Keratinocyte (primary cell): Measurements from ENCODE around the gene CA9. TPM values are rescaled to one million over a fixed set of nuclear protein-coding genes. Genes with fewer than 3 reads are reported as not detected.
A peak's percentile ranks its signal among the peaks of the same experiment; 100 is the strongest.

Experiments
- DNase-seq: peaks from one replicate; pipeline ENCODE4 v3.0.0-alpha.2; 2011; ENCODE audit warnings: low read depth, missing footprints, low spot score
- FAIRE-seq: peaks from 2 replicates; lab custom pipeline; 2011; peaks lifted over from hg19 to GRCh38; lab: Jason Lieb, UNC
- H2AFZ ChIP-seq: 2 replicates; pipeline ENCODE4 v1.6.0; 2012; ENCODE audit warnings: low read length, control low read depth, inconsistent platforms; ENCODE audit not compliant: control insufficient read depth
- H3K27ac ChIP-seq: 2 replicates; pipeline ENCODE4 v1.5.1; 2011; ENCODE audit warnings: low read length; ENCODE audit not compliant: control insufficient read depth, insufficient read depth
- H3K27me3 ChIP-seq: 3 replicates; pipeline ENCODE4 v1.6.0; 2011; ENCODE audit warnings: low read length; ENCODE audit not compliant: control insufficient read depth, insufficient read depth; ENCODE audit errors: extremely low read depth
- H3K36me3 ChIP-seq, 2 experiments: 2 replicates in 1 of 2; 3 replicates in 1 of 2; pipeline ENCODE4 v1.5.1; 2011; ENCODE audit warnings: low read length in 2 of 2, mild to moderate bottlenecking in 1 of 2; ENCODE audit not compliant: control insufficient read depth in 2 of 2, insufficient read depth in 2 of 2; ENCODE audit errors: extremely low read depth in 1 of 2
- H3K4me1 ChIP-seq: 3 replicates; pipeline ENCODE4 v1.5.1; 2011; ENCODE audit warnings: low read length; ENCODE audit not compliant: control insufficient read depth, insufficient read depth; ENCODE audit errors: extremely low read depth
- H3K4me2 ChIP-seq: 3 replicates; pipeline ENCODE4 v1.6.0; 2011; ENCODE audit warnings: low read depth, low read length; ENCODE audit not compliant: control insufficient read depth, insufficient read depth; ENCODE audit errors: extremely low read depth
- H3K4me3 ChIP-seq, 3 experiments: fragments of 200-600 bp in 1 of 3; sonication (generic) in 1 of 3; 2 replicates in 2 of 3; 3 replicates in 1 of 3; pipeline ENCODE4 v1.5.1; 2011 to 2016; ENCODE audit warnings: low read length in 3 of 3, mild to moderate bottlenecking in 3 of 3, control low read depth in 2 of 3, inconsistent platforms in 1 of 3, low read depth in 1 of 3, mixed read lengths in 1 of 3, mixed run types in 1 of 3, moderate library complexity in 1 of 3; ENCODE audit not compliant: control insufficient read depth in 2 of 3, insufficient read depth in 2 of 3; ENCODE audit errors: extremely low read depth in 1 of 3
- H3K79me2 ChIP-seq: 2 replicates; pipeline ENCODE4 v1.6.0; 2012; ENCODE audit warnings: low read length; ENCODE audit not compliant: control insufficient read depth, insufficient read depth
- H3K9ac ChIP-seq: 3 replicates; pipeline ENCODE4 v1.6.0; 2011; ENCODE audit warnings: low read length; ENCODE audit not compliant: control insufficient read depth, insufficient read depth; ENCODE audit errors: extremely low read depth
- H3K9me1 ChIP-seq: 3 replicates; pipeline ENCODE4 v1.6.0; 2011; ENCODE audit warnings: low read length; ENCODE audit not compliant: control insufficient read depth, insufficient read depth; ENCODE audit errors: extremely low read depth
- H3K9me3 ChIP-seq: 2 replicates; pipeline ENCODE4 v1.5.1; 2012; ENCODE audit warnings: low read depth, low read length; ENCODE audit not compliant: control insufficient read depth
- H4K20me1 ChIP-seq: 3 replicates; pipeline ENCODE4 v1.6.0; 2011; ENCODE audit warnings: low read length; ENCODE audit not compliant: control insufficient read depth, insufficient read depth; ENCODE audit errors: extremely low read depth
- CTCF ChIP-seq, 3 experiments: IDR thresholded peaks in 1 of 3; conservative IDR thresholded peaks in 1 of 3; optimal IDR thresholded peaks in 1 of 3; 2 replicates in 2 of 3; 3 replicates in 1 of 3; pipeline versions ENCODE3 to v1.5.1; 2011; ENCODE audit warnings: low read length in 3 of 3, mild to moderate bottlenecking in 3 of 3, moderate library complexity in 2 of 3, control low read depth in 1 of 3, inconsistent platforms in 1 of 3; ENCODE audit not compliant: insufficient read depth in 2 of 3; ENCODE audit errors: extremely low read depth in 1 of 3
- EZH2 ChIP-seq: IDR thresholded peaks from one replicate; pipeline ENCODE4 v1.6.1; 2012; ENCODE audit warnings: inconsistent platforms, mild to moderate bottlenecking, low read length, moderate library complexity
- dilution Hi-C: fragments of 300-500 bp; cut with MboI; formaldehyde crosslinking; loops from one replicate; pipeline ENCODE4 v1.7.0; 2020; ENCODE audit warnings: low sequenced_read_pairs; ENCODE audit not compliant: extremely low pct_ligation_motif_present
- polyA plus RNA-seq, 5 experiments: library from polyadenylated mRNA; depleted of rRNA in 3 of 5; stranded (reverse) in 3 of 5; stranded (forward) in 1 of 5; unstranded in 1 of 5; fragments of >200 nt; gene quantifications; 1 replicate in 1 of 5; 2 replicates in 3 of 5; 3 replicates in 1 of 5; pipeline versions ENCODE4 v1.2.1 to v1.2.3, GENCODE V29; 2011 to 2012; ENCODE audit warnings: missing spikeins in 2 of 5, low read depth in 1 of 5, low replicate concordance in 1 of 5

CA9 gene
- polyA plus RNA-seq, 1 donor (not counting 4 experiments of a cell fraction or from before 2014, with no cell fraction given), result 7.2 TPM

DNA sequence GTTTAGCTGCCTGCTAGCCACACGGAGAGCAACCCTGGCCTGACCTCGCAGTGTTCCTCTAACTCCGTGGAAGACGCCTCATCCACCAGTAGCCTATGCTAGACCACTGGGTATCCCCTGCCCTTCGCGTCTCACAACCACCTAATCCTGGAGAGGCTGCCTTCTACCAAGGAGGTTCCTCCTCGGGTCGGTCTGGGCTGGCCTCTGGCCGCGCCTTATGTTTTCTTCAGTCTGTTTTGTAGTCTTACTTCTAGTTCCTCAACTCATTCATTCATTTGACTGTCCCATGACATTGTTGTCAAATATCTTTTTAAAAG lies 17.6 kb downstream of the CA9 start:
- peak overlapping the region; percentile 54 for H2AFZ ChIP-seq
- no peak for DNase-seq
- H3K27me3 ChIP-seq, result no peaks in the 10 kb centered on the region
- no peak for TF ChIP-seq CTCF (optimal IDR thresholded peaks at IDR 0.05 in 1 of 3, IDR thresholded peaks at IDR 0.05 in 1 of 3, conservative IDR thresholded peaks at IDR 0.05 in 1 of 3; ENCODE audit: extremely low read depth in 1 of 3, insufficient read depth in 2 of 3, low read length in 3 of 3)
- no peak for TF ChIP-seq EZH2
- H3K4me2 ChIP-seq, result peak overlapping the region; percentile 61
- H3K36me3 ChIP-seq, result peaks cover 5 to 6% of the 10 kb centered on the region in 2 experiments
- H3K9me1 ChIP-seq, result no peaks in the 10 kb centered on the region
- no peak overlapping the region for H3K27ac ChIP-seq
- H3K9me3 ChIP-seq, result no peaks in the 10 kb centered on the region
- H4K20me1 ChIP-seq, result peaks cover 3% of the 10 kb centered on the region
- peak overlapping the region; percentile 61 for H3K9ac ChIP-seq
- H3K4me3 ChIP-seq, result peak overlapping the region in 2 of 3 experiments; percentile 17 to 50
- FAIRE-seq, result no peak
- no peaks in the 10 kb centered on the region for H3K79me2 ChIP-seq
- dilution Hi-C loops, result no loop called here
- peaks cover 16% of the 10 kb centered on the region for H3K4me1 ChIP-seq

DNA sequence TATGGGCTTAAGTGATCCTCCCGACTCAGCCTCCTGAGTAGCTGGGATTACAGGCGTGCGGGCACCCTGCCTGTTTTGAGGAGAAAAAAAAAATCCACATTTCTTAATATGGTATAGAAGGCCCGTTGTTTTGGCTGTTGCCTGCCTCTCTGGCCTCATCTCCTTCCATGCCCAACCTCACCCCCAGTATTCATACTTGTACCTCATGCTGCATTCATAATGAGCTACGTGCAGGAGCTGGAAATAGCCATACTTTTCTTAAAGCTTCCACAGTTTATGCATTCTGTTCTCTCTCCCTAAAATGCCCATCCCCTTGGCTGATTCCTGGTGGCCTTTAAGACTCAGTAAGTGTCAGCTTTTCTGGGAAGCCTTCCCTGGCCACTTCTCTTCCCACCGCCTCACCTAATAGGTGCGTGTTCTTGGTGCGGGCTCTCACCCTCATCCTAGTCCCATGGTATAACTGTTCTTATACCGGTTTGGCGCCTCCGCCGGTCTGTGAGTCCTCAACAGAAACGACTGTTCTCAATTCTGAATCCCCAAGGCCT lies 18.1 kb downstream of the CA9 start:
- peaks cover 16% of the 10 kb centered on the region for H3K4me1 ChIP-seq
- H3K4me3 ChIP-seq, result no peak overlapping the region
- no peaks in the 10 kb centered on the region for H3K79me2 ChIP-seq
- no peaks in the 10 kb centered on the region for H3K27me3 ChIP-seq
- DNase-seq, result no peak
- peaks cover 6% of the 10 kb centered on the region in 2 experiments for H3K36me3 ChIP-seq
- no peaks in the 10 kb centered on the region for H3K9me1 ChIP-seq
- dilution Hi-C loops, result no loop called here
- no peak overlapping the region for H3K4me2 ChIP-seq
- TF ChIP-seq CTCF (optimal IDR thresholded peaks at IDR 0.05 in 1 of 3, IDR thresholded peaks at IDR 0.05 in 1 of 3, conservative IDR thresholded peaks at IDR 0.05 in 1 of 3; ENCODE audit: extremely low read depth in 1 of 3, insufficient read depth in 2 of 3, low read length in 3 of 3), result no peak
- no peak for TF ChIP-seq EZH2
- no peaks in the 10 kb centered on the region for H3K9me3 ChIP-seq
- H4K20me1 ChIP-seq, result peaks cover 3% of the 10 kb centered on the region
- FAIRE-seq, result no peak
- H3K9ac ChIP-seq, result no peak overlapping the region
- H3K27ac ChIP-seq, result no peak overlapping the region
- H2AFZ ChIP-seq, result no peak overlapping the region
